ENCODE results near the gene ADGRL3.

ADGRL3 gene

GRCh38 chr4:61532336-61533000 is 332.3 kb downstream of the ADGRL3 start:
- TF ChIP-seq CTCF (IDR thresholded peaks at IDR 0.05; ENCODE audit: low read depth, low read length, missing control alignments): no peak
- H3K4me3 ChIP-seq (ENCODE audit: low read depth, low read length): no peak overlapping the region
- no peak for DNase-seq (ENCODE audit: low read depth)

- H3K4me3 ChIP-seq (ENCODE audit: low read depth, low read length): no peak overlapping the region
- TF ChIP-seq CTCF (IDR thresholded peaks at IDR 0.05; ENCODE audit: low read depth, low read length, missing control alignments): no peak
- no peak for DNase-seq (ENCODE audit: low read depth)
Observed at GRCh38 chr4:61533140-61533539, 333.0 kb downstream of the ADGRL3 start.

DNA sequence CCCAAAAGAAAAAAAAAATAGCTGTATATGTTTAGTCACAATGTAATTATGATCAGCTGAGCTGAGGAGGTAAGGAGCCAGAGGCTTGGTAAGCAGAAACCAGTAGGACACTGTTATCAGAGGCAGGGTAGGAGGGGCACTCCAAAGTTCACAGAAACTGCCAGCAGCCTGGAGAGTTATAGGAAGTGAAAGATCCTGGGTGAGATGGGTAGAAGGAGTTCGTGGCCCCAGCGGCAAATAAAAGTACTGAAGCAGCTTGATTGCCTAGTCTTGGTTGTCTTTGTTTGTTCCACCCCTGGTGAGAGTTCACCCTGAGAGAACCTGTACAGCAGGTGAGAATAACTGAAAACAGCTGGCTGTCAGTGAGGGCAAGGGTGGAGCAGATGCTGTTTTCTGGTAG is 340.8 kb downstream of the ADGRL3 start:
- no peak overlapping the region for H3K4me3 ChIP-seq (ENCODE audit: low read depth, low read length)
- TF ChIP-seq CTCF (IDR thresholded peaks at IDR 0.05; ENCODE audit: low read depth, low read length, missing control alignments): no peak
- no peak for DNase-seq (ENCODE audit: low read depth)

DNA sequence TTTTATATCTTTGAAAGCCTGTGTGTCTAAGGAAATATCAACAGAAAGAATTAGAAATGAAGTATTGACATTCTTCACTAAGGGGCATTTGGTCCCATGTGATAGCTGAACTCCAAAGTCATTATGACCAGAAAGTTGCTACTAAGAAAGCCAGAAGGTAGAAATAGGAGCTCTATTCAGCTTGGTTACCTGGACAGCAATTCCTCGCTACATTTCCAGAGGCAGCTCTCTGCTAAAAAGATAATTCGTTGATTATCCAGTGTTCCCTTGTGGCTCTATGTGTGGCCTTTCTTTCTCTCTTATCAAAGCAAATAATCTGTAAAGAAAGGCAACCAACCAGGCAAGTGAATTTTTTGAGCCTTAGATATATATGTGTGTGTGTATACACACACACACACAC is 341.3 kb downstream of the ADGRL3 start:
- no peak overlapping the region for H3K4me3 ChIP-seq (ENCODE audit: low read depth, low read length)
- TF ChIP-seq CTCF (IDR thresholded peaks at IDR 0.05; ENCODE audit: low read depth, low read length, missing control alignments): no peak
- no peak for DNase-seq (ENCODE audit: low read depth)

DNA sequence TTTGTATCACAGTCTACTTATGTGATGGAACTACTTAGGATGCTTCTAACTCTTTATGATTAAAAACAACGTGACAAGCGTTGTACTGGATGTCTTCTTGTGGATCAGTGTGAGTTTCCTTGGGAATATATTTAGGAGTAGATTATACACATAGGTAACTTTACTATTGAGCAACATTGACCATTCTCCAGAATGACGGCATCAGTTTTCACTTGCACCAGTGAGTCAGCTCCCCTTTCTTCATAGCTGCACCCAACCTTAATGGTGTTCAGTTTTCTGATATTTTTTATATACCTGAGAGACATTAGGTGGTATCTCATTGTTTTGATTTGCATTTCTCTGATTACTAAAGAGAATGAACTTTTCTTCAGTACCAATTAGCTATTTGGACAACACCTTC is 343.9 kb downstream of the ADGRL3 start:
- no peak overlapping the region for H3K4me3 ChIP-seq (ENCODE audit: low read depth, low read length)
- no peak for TF ChIP-seq CTCF (IDR thresholded peaks at IDR 0.05; ENCODE audit: low read depth, low read length, missing control alignments)
- no peak for DNase-seq (ENCODE audit: low read depth)

- no peak for DNase-seq (ENCODE audit: low read depth)
- no peak overlapping the region for H3K4me3 ChIP-seq (ENCODE audit: low read depth, low read length)
- TF ChIP-seq CTCF (IDR thresholded peaks at IDR 0.05; ENCODE audit: low read depth, low read length, missing control alignments): no peak
Observed at GRCh38 chr4:61545902-61546480, 345.9 kb downstream of the ADGRL3 start.

GRCh38 chr4:61549336-61549735 is 349.2 kb downstream of the ADGRL3 start:
- H3K4me3 ChIP-seq (ENCODE audit: low read depth, low read length): no peak overlapping the region
- no peak for TF ChIP-seq CTCF (IDR thresholded peaks at IDR 0.05; ENCODE audit: low read depth, low read length, missing control alignments)
- DNase-seq (ENCODE audit: low read depth): no peak

Measured in GM12864 (cell line).